GM21515 (cell line): ENCODE measurements around the gene RSPRY1.

Source experiments
- ATAC-seq: cut with Tn5 transposase; IDR thresholded peaks from one replicate; pipeline ENCODE4 v1.9.1; 2021; ENCODE audit not compliant: unreplicated experiment

Gene RSPRY1

GRCh38 chr16:57152096-57153093 is 33.7 kb upstream of the RSPRY1 start:
- no peak for ATAC-seq

DNA sequence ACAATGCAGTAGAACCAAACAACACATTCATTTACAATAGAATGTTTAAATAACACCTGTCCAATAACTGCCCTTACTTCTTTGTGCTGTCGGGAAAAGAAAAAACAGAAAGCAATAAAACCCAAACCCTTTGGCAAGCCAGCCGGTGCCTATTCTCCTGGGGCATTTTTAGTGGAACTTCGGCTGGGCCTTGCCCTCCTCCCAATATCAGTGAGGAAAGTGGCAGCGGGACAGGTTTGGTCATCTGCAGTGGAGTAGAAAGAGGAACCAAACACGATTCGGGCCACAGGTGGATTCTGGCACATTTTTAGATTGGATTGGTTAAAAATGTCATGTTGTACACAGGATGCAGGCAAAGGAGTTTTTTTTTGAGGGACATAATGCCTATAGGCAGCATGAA is 32.3 kb upstream of the RSPRY1 start:
- ATAC-seq, result no peak

GRCh38 chr16:57155702-57156350 is 30.3 kb upstream of the RSPRY1 start:
- no peak for ATAC-seq

DNA sequence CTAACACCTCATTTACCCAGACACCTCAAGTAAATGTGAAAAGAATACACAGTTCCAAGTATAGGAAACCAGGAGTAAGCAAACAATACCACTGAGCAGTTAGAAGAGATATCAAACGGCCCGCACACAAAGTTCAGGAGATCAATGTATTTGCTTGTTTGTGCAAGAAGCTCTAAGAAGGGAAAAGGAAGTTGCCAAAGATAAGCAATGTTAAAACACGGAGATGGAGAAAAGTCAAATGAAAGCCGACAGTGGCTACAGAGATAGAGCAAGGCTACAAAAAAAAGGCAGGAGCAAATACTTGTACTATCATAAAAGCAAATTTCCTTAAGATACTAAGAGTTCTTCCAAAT is 29.8 kb upstream of the RSPRY1 start:
- ATAC-seq, result no peak

GRCh38 chr16:57157533-57157932 is 28.6 kb upstream of the RSPRY1 start:
- no peak for ATAC-seq

- ATAC-seq, result no peak
Measured at GRCh38 chr16:57159447-57159846, 26.7 kb upstream of the RSPRY1 start.

GRCh38 chr16:57163842-57164241 is 22.3 kb upstream of the RSPRY1 start:
- ATAC-seq, result no peak

GRCh38 chr16:57165483-57165882 is 20.6 kb upstream of the RSPRY1 start:
- ATAC-seq, result no peak

- ATAC-seq, result no peak
Measured at GRCh38 chr16:57165938-57166337, 20.2 kb upstream of the RSPRY1 start.

GRCh38 chr16:57166451-57166850 is 19.7 kb upstream of the RSPRY1 start:
- no peak for ATAC-seq

DNA sequence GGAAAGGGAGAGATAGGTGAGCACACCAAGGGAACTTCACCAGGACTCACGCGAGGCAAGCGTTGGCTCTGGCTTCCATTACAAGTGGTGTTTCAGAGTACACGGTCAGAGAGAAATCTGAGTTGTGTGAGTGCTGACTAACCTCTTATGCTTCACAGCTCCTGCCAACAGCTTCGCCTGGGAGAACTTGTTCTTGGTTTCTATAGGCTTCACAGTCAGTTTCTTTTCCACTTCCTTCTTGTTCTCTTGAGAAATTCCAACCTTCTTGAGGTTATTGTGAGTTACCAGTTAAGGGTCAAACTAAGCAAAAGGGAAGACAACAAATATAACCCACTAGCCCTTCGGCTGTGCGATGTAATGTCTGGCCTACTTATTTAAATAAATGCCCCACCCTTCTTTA is 19.2 kb upstream of the RSPRY1 start:
- ATAC-seq, result no peak

DNA sequence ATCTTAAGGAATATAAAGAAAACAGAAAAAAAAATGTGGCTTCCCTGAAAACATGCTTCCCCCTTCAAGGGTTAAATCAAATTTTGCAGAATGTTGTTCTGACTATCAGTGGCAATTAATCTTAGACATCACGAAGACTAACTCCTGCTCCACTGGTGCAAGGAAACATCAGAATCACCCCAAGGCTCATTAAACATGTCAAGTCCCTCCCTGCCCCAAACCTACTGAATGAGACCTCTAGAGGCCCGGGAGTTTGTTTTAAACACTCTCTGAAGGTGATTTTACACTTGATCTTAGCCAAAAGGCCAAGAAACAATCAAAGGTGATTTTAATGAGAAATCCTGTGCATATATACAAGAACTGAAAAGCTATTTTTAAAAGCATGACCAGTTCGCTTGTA is 18.6 kb upstream of the RSPRY1 start:
- ATAC-seq, result no peak

DNA sequence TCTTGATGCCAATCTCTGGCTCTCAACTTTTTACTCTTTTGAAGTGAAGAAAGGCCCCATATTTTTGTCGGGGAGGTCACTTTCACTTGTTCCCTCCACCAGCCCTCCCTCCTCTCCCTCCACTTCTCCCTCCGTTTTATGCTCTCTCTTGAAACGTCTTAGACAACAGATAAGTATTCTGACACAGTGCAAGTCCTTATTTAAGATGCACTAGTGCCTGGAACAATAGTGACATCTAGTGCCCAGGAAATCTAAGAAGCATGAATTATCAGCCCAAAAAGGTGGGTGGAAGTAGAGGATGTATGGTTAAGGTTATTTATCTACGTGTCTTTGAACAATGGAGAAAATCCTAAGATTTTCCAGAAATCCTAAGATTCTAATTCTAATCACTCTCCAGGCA is 18.2 kb upstream of the RSPRY1 start:
- no peak for ATAC-seq

DNA sequence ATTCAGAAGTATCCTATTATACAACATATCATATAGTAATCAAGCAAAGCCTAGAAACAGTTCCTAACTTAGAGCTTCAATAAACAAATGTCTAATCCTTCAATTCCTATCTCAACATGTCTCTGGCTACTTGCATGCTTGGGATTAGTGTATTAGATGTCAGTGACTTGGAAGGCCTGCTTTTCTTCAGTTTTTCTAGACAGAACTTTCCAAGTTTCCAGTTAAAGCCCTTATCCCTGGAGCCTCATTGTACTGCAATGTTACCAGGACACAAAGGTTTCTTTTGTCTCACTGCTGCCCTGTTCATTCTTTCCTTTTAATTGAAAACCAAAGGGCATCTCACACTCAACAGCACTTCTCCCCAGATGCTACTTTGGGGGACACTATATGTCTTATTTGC is 16.8 kb upstream of the RSPRY1 start:
- no peak for ATAC-seq

DNA sequence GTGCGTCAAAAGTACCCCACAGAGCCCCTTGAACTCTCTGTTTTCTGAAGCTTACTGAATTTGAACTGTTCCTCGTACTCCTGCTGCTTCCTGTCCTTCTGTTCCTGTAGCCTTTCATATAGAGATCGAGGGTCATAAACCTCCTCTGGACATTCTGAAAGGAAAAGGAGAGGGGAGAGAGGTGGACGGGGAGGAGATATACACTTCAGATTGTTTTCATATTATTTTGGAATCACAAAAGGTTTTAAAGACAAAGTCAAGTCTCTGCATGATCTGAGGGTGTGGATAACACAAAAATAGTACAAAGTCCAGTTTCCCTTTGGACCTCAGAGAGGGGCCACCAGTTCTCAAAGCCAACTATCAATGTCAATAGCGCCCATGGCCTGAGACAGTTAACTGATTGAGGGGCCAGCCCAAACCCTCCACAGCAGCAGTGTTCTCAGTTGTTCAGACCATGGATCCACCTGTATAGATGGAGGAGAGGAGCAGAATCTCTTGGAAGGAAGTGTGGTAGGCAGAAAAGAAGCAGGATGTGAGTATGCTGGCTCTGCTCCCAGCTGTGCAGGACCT is 13.3 kb upstream of the RSPRY1 start:
- ATAC-seq, result no peak

GRCh38 chr16:57175896-57176295 is 10.2 kb upstream of the RSPRY1 start:
- ATAC-seq, result no peak

DNA sequence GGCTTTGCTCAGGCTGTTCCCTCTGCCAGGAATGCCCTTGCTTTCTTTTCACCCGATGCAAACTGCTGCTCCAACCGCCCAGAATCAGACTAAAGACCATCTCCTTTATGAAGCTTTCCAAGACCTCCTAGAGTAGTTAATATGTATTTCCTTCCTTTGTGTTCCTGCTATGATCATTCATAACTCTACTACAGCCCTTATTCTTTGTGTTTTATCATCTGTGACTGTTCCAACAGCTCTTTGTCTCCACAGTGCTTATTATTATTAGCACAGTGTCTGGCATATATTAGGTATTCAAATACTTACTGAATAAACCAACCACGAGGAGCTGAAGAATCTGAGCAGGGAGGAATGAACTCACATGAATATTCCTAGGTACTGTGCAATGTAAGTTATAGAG is 7.9 kb upstream of the RSPRY1 start:
- no peak for ATAC-seq

DNA sequence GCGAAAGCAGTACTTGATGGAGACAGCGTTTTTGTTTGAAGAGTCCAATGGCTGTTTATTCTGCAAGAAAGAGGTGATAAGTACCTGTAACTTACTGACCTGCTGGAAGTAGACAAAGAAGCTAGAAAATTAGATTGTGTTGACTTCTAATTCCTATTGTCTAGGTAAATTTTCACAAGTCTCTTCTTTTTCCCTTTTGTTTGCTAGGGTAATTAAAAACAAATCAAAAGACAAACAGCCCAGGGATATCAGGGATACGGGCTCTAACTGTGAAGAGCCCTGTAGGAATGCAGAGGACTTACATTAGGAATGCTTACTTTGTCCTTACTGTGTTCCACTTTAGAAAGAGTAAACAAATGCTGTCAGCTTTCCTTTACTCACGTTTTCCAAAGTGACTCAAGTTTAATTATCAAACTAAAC is 7.3 kb upstream of the RSPRY1 start:
- ATAC-seq, result no peak

DNA sequence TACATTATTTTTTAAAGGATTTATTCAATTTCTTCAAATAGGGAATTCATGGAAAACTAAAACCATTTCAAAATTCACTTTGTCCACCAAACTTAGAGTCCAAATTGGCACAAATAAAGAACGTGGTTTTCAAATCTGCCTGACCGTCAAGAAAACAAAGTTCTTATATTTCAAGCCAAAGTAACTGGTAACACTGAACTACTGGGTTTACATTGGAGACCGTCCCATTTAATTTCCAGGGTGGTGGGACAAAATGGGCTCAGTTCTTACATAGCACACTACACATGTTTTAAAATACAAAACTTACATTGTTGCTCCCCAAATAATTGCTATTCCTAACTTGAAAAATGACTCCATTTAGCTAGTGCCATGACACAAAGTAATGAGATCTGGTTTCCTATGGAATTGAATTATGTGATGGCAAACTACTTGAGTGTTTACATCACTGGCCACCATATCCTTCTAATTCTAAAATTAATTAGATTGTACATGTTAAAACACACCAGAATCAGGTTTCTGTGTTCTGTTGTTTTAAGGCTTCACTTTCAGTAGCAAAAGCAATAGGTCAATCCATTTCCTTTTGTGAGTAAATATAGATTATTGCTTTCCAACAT is 6.8 kb upstream of the RSPRY1 start:
- ATAC-seq, result no peak

- no peak for ATAC-seq
Measured at GRCh38 chr16:57184113-57184512, 2.0 kb upstream of the RSPRY1 start.

DNA sequence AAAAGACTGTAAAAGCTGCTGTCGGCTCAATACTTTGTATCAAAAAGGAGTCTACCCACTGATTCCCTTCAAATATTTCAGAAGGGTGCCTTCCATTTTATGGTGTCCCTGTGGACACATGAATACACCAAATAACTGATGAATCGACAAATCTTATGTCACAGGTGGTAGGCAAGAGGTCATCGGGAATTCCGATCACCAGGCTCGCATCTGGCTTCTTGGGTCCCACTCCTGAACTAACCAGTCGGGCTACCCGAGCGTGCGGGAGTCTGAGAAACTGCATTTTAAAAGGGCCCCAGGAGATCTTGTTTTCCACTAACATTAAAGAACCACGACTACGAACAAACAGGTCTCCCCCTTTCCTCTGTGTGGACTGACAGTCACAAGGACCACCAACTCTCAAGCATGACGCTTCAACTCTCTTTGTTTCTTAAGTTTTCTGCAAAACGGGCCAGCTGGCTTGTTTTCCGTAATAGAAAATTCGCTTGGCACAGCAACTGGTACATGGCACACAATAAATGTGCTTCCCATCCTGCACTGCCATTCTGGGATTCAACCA is 1.2 kb upstream of the RSPRY1 start:
- ATAC-seq, result no peak
